Neural crest cell (in vitro differentiated cells): ENCODE data around the gene SCAPER. TPM values are rescaled to one million over a fixed set of nuclear protein-coding genes. Genes with fewer than 3 reads are reported as not detected.
A peak's percentile ranks its signal among the peaks of the same experiment; 100 is the strongest.

Source experiments
- DNase-seq: peaks from one replicate; pipeline ENCODE4 v3.0.0; 2021; ENCODE audit warnings: low read depth, mixed read lengths, low spot score
- H3K27ac Mint-ChIP-seq: one replicate; pipeline ENCODE4 v1.8.0; 2021; ENCODE audit warnings: mild to moderate bottlenecking, mixed read lengths; ENCODE audit not compliant: unreplicated experiment
- H3K27me3 Mint-ChIP-seq: 2 replicates; pipeline ENCODE4 v1.8.0; 2021; ENCODE audit warnings: low read depth, mild to moderate bottlenecking, mixed read lengths
- H3K36me3 Mint-ChIP-seq: 2 replicates; pipeline ENCODE4 v1.8.0; 2021; ENCODE audit warnings: low read depth, mild to moderate bottlenecking, mixed read lengths
- H3K4me1 Mint-ChIP-seq: 2 replicates; pipeline ENCODE4 v1.8.0; 2021; ENCODE audit warnings: mixed read lengths
- H3K4me3 Mint-ChIP-seq: one replicate; pipeline ENCODE4 v1.8.0; 2021; ENCODE audit warnings: mild to moderate bottlenecking, mixed read lengths
- H3K9me3 Mint-ChIP-seq: 2 replicates; pipeline ENCODE4 v1.8.0; 2021; ENCODE audit warnings: mixed read lengths
- total RNA-seq: library from RNA; stranded (reverse); gene quantifications from 2 replicates; pipeline ENCODE4 v1.2.1, GENCODE V29; 2021
- TF ChIP-seq, protein P1 (sequence below): fragments of 200-600 bp; sonication (generic); conservative IDR thresholded peaks from 2 replicates; pipeline ENCODE4 v1.5.0; 2021; ENCODE audit warnings: antibody characterized with exemption, mild to moderate bottlenecking

The SCAPER gene
- total RNA-seq, 1 donor from 2014 or later: 15.3 TPM

DNA sequence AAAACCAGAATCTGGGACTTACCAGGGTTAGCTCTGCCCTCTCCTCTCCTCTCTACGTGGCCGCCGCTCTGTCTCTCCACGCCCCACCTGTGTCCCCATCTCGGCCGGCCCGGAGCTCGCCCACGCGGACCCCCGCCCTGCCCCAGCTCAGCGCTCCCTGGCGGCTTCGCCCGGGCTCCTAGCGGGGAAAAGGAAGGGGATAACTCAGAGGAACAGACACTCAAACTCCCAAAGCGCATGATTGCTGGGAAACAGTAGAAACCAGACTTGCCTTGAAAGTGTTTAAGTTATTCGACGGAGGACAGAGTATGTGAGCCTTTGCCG is 563.1 kb downstream of the SCAPER start:
- DNase-seq: peak; percentile 9
- Mint-ChIP-seq H3K9me3 (no peaks in the 10 kb centered on the region), H3K27me3 (peaks cover 89% of the 10 kb centered on the region), H3K36me3 (peaks cover 6% of the 10 kb centered on the region), H3K4me1 (peaks cover 35% of the 10 kb centered on the region), H3K27ac (no peak overlapping the region), H3K4me3 (peak overlapping the region; percentile 76)
- TF ChIP-seq, protein P1, sequence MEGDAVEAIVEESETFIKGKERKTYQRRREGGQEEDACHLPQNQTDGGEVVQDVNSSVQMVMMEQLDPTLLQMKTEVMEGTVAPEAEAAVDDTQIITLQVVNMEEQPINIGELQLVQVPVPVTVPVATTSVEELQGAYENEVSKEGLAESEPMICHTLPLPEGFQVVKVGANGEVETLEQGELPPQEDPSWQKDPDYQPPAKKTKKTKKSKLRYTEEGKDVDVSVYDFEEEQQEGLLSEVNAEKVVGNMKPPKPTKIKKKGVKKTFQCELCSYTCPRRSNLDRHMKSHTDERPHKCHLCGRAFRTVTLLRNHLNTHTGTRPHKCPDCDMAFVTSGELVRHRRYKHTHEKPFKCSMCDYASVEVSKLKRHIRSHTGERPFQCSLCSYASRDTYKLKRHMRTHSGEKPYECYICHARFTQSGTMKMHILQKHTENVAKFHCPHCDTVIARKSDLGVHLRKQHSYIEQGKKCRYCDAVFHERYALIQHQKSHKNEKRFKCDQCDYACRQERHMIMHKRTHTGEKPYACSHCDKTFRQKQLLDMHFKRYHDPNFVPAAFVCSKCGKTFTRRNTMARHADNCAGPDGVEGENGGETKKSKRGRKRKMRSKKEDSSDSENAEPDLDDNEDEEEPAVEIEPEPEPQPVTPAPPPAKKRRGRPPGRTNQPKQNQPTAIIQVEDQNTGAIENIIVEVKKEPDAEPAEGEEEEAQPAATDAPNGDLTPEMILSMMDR: no peak

DNA sequence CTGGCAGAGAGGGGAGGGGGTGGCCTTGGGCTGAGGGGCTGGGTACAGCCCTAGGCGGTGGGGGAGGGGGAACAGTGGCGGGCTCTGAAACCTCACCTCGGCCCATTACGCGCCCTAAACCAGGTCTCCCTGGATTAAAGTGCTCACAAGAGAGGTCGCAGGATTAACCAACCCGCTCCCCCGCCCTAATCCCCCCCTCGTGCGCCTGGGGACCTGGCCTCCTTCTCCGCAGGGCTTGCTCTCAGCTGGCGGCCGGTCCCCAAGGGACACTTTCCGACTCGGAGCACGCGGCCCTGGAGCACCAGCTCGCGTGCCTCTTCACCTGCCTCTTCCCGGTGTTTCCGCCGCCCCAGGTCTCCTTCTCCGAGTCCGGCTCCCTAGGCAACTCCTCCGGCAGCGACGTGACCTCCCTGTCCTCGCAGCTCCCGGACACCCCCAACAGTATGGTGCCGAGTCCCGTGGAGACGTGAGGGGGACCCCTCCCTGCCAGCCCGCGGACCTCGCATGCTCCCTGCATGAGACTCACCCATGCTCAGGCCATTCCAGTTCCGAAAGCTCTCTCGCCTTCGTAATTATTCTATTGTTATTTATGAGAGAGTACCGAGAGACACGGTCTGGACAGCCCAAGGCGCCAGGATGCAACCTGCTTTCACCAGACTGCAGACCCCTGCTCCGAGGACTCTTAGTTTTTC is 563.6 kb downstream of the SCAPER start:
- peak; percentile 10 for DNase-seq
- Mint-ChIP-seq H3K4me3 (peak overlapping the region; percentile 76), H3K36me3 (peaks cover 6% of the 10 kb centered on the region)

DNA sequence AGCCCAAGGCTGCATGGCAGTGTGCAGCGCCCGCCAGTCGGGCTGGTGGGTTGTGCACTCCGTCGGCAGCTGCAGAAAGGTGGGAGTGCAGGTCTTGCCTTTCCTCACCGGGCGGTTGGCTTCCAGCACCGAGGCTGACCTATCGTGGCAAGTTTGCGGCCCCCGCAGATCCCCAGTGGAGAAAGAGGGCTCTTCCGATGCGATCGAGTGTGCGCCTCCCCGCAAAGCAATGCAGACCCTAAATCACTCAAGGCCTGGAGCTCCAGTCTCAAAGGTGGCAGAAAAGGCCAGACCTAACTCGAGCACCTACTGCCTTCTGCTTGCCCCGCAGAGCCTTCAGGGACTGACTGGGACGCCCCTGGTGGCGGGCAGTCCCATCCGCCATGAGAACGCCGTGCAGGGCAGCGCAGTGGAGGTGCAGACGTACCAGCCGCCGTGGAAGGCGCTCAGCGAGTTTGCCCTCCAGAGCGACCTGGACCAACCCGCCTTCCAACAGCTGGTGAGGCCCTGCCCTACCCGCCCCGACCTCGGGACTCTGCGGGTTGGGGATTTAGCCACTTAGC is 564.3 kb downstream of the SCAPER start:
- Mint-ChIP-seq H3K4me1 (peaks cover 42% of the 10 kb centered on the region), H3K36me3 (peaks cover 6% of the 10 kb centered on the region), H3K4me3 (peak overlapping the region; percentile 16), H3K27ac (no peak overlapping the region), H3K9me3 (no peaks in the 10 kb centered on the region), H3K27me3 (peaks cover 92% of the 10 kb centered on the region)
- peak; percentile 45 for DNase-seq
- TF ChIP-seq, protein P1: peak; percentile 44

More for the DNA sequence above, 563.6 kb downstream of the SCAPER start:
- H3K27ac Mint-ChIP-seq: no peak overlapping the region
- TF ChIP-seq, protein P1: no peak
- peaks cover 41% of the 10 kb centered on the region for H3K4me1 Mint-ChIP-seq
- H3K9me3 Mint-ChIP-seq: no peaks in the 10 kb centered on the region
- peaks cover 90% of the 10 kb centered on the region for H3K27me3 Mint-ChIP-seq

DNA sequence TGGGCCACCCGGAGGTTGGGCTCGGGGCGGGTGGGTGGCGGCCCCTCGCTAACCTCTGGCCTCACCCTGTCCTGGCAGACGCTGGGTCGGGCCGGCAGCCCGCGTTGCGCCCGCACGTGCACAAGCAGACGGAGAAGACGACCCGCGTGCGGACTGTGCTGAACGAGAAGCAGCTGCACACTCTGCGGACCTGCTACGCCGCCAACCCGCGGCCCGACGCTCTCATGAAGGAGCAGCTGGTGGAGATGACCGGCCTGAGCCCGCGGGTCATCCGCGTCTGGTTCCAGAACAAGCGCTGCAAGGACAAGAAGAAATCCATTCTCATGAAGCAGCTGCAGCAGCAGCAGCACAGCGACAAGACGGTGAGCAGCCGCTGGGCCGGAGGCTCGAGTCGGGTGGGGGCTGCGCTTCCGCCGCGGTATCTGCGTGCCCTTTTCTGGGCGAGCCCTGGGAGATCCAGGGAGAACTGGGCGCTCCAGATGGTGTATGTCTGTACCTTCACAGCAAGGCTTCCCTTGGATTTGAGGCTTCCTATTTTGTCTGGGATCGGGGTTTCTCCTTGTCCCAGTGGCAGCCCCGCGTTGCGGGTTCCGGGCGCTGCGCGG is 564.8 kb downstream of the SCAPER start:
- Mint-ChIP-seq H3K27ac (no peak overlapping the region), H3K4me1 (peaks cover 44% of the 10 kb centered on the region), H3K27me3 (peaks cover 92% of the 10 kb centered on the region), H3K9me3 (no peaks in the 10 kb centered on the region), H3K4me3 (peak overlapping the region; percentile 64), H3K36me3 (peaks cover 6% of the 10 kb centered on the region)
- DNase-seq: peak; percentile 49
- TF ChIP-seq, protein P1: no peak

DNA sequence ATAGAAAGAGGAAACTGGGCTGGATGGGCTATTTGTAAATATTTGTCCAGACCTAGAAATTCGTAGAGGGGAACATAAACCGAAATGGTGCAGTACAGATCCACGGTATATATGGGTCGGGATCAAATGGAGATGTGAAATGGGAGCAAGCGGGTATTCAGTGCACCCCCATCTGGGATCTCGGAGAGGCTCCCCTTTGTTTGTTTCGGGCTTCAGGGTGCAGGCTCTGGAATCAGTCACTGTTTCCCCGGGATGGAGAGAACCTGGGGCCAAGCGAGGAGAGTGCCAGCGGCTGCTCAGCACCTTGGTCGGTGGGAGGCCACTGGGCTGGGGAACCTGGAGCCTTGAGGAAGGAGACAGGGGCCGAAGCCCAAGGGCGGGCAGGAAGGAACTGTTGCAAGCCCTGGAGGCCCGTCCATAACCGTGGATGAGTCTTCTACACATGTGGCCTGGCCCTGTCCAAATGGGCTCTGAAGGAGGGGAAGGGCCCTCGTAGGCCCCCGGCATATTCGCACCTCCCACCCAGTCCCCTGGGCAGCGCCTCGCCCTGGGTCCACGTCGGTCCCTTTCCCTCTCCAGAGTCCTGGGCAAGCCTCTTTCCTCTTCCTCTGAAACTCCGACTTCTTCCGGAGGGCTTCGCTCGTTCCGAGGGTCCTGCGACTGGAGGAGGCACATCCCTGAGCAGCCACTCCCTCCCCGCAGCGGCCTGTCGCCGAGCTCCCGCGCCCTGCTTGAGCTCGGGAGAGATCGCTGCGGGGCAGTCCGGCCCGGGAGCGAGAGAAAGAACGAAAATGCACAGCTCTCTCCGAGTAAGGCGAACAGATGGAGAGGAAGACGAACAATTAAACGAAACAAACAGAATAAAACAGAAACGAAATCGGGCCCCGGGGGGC is 565.6 kb downstream of the SCAPER start:
- Mint-ChIP-seq H3K4me1 (peaks cover 45% of the 10 kb centered on the region), H3K27me3 (peaks cover 92% of the 10 kb centered on the region), H3K9me3 (no peaks in the 10 kb centered on the region), H3K36me3 (peaks cover 6% of the 10 kb centered on the region), H3K27ac (no peak overlapping the region), H3K4me3 (peak overlapping the region; percentile 64)
- DNase-seq: peak; percentile 22
- TF ChIP-seq, protein P1: no peak
